Measurements from ENCODE around the gene CPLANE1. TPM values are rescaled to one million over a fixed set of nuclear protein-coding genes. Genes with fewer than 3 reads are reported as not detected.

CPLANE1 gene
- total RNA-seq, 4 donors from 2014 or later, result 18.2 to 41.2 (median 26.4) TPM

DNA sequence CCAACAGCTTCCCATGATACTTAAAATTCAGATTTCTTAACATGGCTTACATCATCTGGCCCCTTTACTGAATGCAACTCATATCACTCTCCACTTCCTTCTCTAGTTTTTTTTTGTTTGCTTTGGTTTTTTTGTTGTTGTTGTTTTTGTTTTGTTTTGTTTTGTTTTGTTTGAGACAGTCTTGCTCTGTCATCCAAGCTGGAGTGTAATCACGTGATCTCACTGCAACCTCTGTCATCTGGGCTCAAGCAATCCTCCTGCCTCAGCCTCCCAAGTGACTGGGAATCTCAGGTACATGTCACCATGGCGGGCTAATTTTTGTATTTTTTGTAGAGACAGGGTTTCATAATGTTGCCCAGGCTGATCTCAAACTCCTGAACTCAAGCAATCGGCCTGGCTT is 41.4 kb downstream of the CPLANE1 start:
- no peak for TF ChIP-seq POLR2AphosphoS5 (IDR thresholded peaks at IDR 0.05)
- no peak for TF ChIP-seq POLR2A (IDR thresholded peaks at IDR 0.05)
- TF ChIP-seq, protein P1, sequence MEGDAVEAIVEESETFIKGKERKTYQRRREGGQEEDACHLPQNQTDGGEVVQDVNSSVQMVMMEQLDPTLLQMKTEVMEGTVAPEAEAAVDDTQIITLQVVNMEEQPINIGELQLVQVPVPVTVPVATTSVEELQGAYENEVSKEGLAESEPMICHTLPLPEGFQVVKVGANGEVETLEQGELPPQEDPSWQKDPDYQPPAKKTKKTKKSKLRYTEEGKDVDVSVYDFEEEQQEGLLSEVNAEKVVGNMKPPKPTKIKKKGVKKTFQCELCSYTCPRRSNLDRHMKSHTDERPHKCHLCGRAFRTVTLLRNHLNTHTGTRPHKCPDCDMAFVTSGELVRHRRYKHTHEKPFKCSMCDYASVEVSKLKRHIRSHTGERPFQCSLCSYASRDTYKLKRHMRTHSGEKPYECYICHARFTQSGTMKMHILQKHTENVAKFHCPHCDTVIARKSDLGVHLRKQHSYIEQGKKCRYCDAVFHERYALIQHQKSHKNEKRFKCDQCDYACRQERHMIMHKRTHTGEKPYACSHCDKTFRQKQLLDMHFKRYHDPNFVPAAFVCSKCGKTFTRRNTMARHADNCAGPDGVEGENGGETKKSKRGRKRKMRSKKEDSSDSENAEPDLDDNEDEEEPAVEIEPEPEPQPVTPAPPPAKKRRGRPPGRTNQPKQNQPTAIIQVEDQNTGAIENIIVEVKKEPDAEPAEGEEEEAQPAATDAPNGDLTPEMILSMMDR (IDR thresholded peaks at IDR 0.05), result no peak
- no peak for TF ChIP-seq EP300 (IDR thresholded peaks at IDR 0.05)
- no peak overlapping the region for H3K4me3 ChIP-seq
- peaks cover 0 to 85% of the 10 kb centered on the region in 2 donors for H3K36me3 ChIP-seq
- H3K9me3 ChIP-seq, result no peaks in the 10 kb centered on the region
- H3K27ac ChIP-seq, result no peak overlapping the region
- ATAC-seq, result no peak
- 87 to 100% methylated on average over 2 to 3 of the region's 3 CpGs for WGBS, 2 donors (ENCODE audit: low coverage in 1 of 2)
- H3K4me1 ChIP-seq, result no peaks in the 10 kb centered on the region
- no peaks in the 10 kb centered on the region for H3K27me3 ChIP-seq

DNA sequence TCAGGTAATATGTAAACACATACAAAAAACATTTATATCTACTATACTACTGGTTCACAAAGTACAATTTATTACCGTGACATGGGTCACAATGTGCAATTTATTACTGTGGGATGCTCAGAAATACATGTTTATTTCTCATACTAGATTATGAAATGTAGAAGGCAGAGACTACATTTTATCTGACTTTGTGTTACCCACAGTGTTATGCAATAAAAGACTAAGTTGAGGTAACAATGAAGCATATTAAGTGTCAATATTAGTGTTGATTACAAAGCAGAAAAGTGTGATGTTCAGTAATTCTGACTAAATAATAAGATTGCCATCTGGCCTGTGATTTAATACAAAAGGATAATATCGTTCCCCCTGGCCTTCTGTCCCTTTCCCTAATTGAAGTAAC is 42.4 kb downstream of the CPLANE1 start:
- TF ChIP-seq, protein P1 (IDR thresholded peaks at IDR 0.05), result no peak
- TF ChIP-seq POLR2AphosphoS5 (IDR thresholded peaks at IDR 0.05), result no peak
- TF ChIP-seq POLR2A (IDR thresholded peaks at IDR 0.05), result no peak
- TF ChIP-seq EP300 (IDR thresholded peaks at IDR 0.05), result no peak
- Histone ChIP-seq H3K27ac (no peak overlapping the region), H3K27me3 (no peaks in the 10 kb centered on the region), H3K4me3 (no peak overlapping the region), H3K36me3 (peaks cover 0 to 83% of the 10 kb centered on the region in 2 donors), H3K9me3 (no peaks in the 10 kb centered on the region), H3K4me1 (no peaks in the 10 kb centered on the region)
- WGBS, 2 donors (ENCODE audit: low coverage in 1 of 2), result 75 to 94% methylated on average over 2 of the region's 2 CpGs
- ATAC-seq, result no peak

DNA sequence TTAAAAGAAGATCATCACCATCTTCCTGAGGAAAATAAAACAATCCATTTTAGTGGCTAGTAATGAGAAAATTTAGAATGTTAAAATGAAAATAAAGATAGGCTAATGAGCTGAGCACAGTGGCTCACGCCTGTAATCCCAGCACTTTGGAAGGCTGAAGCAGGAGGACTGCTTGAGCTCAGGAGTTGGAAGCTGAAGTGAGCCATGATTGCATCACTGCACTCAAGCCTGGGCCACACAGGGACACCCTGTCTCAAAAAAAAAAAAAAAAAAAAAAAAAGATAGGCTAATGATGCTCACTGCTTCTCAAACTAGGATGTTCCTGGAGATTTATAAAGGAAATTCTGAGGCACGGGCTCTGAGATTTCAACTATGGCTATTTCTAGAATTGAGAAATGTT is 50.3 kb downstream of the CPLANE1 start:
- WGBS, 2 donors (ENCODE audit: low coverage in 1 of 2), result 86 to 88% methylated on average over 1 to 2 of the region's 2 CpGs
- no peak for ATAC-seq
- Histone ChIP-seq H3K27ac (no peak overlapping the region), H3K4me1 (no peaks in the 10 kb centered on the region), H3K9me3 (no peaks in the 10 kb centered on the region), H3K36me3 (peaks cover 0 to 95% of the 10 kb centered on the region in 2 donors), H3K27me3 (no peaks in the 10 kb centered on the region), H3K4me3 (no peak overlapping the region)
- TF ChIP-seq, protein P1 (IDR thresholded peaks at IDR 0.05), result no peak
- TF ChIP-seq POLR2AphosphoS5 (IDR thresholded peaks at IDR 0.05) (no peak), POLR2A (IDR thresholded peaks at IDR 0.05) (no peak), EP300 (IDR thresholded peaks at IDR 0.05) (no peak)

DNA sequence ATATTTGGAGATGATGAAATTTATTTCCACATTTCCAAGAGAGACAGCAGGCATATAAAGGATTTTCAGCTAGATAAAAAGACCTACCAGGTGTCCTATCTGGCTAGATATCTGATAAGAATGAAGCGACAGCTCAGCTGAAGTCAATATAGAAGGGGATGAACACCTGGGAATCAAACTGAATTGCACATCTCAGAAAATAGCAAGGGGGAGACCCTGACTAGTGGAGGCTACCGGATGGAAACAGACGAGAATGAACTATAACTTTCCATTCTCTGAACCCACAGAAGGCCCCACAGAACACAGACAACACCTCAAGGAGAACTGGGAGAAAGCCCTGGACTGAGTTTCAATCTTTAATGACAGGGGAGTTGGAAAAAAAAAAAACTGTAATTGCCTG is 51.1 kb downstream of the CPLANE1 start:
- ATAC-seq, result no peak
- Histone ChIP-seq H3K4me3 (no peak overlapping the region), H3K27me3 (no peaks in the 10 kb centered on the region), H3K9me3 (no peaks in the 10 kb centered on the region), H3K36me3 (peaks cover 0 to 95% of the 10 kb centered on the region in 2 donors), H3K27ac (no peak overlapping the region), H3K4me1 (no peaks in the 10 kb centered on the region)
- TF ChIP-seq EP300 (IDR thresholded peaks at IDR 0.05), result no peak
- TF ChIP-seq, protein P1 (IDR thresholded peaks at IDR 0.05), result no peak
- no peak for TF ChIP-seq POLR2AphosphoS5 (IDR thresholded peaks at IDR 0.05)
- TF ChIP-seq POLR2A (IDR thresholded peaks at IDR 0.05), result no peak
- 84% methylated on average over 3 of the region's 3 CpGs; no CpG with 5 or more reads in 1 of the 2 donors for WGBS, 2 donors (ENCODE audit: low coverage in 1 of 2)

DNA sequence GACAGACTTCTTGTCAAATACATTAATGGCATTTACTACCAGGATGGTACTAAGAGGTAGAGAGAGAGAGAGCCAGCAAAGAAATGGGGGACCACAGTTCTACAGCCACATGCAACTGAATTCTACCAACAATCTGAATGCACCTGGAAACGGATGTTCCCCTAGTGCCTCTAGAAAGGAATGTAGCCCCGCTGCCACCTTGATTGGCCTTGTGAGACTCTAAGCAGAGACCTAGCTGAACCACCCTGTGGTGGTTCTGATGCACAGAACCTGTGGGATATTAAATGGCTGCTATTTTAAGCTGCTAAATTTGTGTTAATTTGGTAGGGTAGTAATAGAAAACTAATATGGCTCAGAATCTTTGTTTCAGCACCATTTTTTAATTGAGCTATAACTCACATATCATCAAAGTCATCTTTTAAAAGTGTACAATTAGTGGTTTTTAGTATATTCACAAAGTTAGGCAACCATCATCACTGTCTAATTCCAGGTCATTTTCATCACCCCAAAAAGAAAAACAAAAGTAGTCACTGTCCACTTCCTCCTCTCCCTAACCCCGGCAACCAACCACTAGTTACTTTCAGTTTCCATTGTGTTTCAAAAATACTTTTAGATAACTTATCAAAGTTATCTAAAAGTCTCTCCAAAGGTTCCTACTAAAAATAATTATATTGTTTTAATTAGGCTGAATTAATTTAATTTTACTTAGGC is 51.7 kb downstream of the CPLANE1 start:
- Histone ChIP-seq H3K27me3 (no peaks in the 10 kb centered on the region), H3K36me3 (peaks cover 0 to 96% of the 10 kb centered on the region in 2 donors), H3K4me3 (no peak overlapping the region), H3K27ac (no peak overlapping the region), H3K9me3 (no peaks in the 10 kb centered on the region), H3K4me1 (no peaks in the 10 kb centered on the region)
- no peak for ATAC-seq
- TF ChIP-seq POLR2A (IDR thresholded peaks at IDR 0.05) (no peak), POLR2AphosphoS5 (IDR thresholded peaks at IDR 0.05) (no peak), EP300 (IDR thresholded peaks at IDR 0.05) (no peak)
- TF ChIP-seq, protein P1 (IDR thresholded peaks at IDR 0.05), result no peak
- WGBS, 2 donors (ENCODE audit: low coverage in 1 of 2), result 74 to 85% methylated on average over 3 of the region's 3 CpGs
